Smooth muscle cell (in vitro differentiated cells): ENCODE results near the gene BPIFB2. TPM values are rescaled to one million over a fixed set of nuclear protein-coding genes. Genes with fewer than 3 reads are reported as not detected.

ENCODE experiments used
- DNase-seq: peaks from one replicate; lab custom pipeline; 2025; ENCODE audit not compliant: unreplicated experiment; lab: John Stamatoyannopoulos, UW
- H2AFZ ChIP-seq: fragments of 200-600 bp; sonication (generic); 2 replicates; pipeline ENCODE4 v1.6.0; 2016; ENCODE audit warnings: antibody characterized with exemption, low read depth, mild to moderate bottlenecking
- H3F3A ChIP-seq: fragments of 200-600 bp; sonication (generic); 2 replicates; pipeline ENCODE4 v1.6.0; 2017; ENCODE audit warnings: antibody characterized with exemption, low read depth
- H3K27ac ChIP-seq: fragments of 200-600 bp; sonication (generic); 2 replicates; pipeline ENCODE4 v1.5.1; 2016; ENCODE audit warnings: low read depth, mild to moderate bottlenecking
- H3K27me3 ChIP-seq: fragments of 200-600 bp; sonication (generic); 2 replicates; pipeline ENCODE4 v1.6.1; 2016; ENCODE audit warnings: low read depth, mild to moderate bottlenecking
- H3K36me3 ChIP-seq: fragments of 200-600 bp; sonication (generic); 2 replicates; pipeline ENCODE4 v1.5.1; 2016; ENCODE audit warnings: low read depth
- H3K4me1 ChIP-seq: fragments of 200-600 bp; sonication (generic); 2 replicates; pipeline ENCODE4 v1.5.1; 2016; ENCODE audit warnings: low read depth
- H3K4me2 ChIP-seq: fragments of 200-600 bp; sonication (generic); 2 replicates; pipeline ENCODE4 v1.6.0; 2016; ENCODE audit warnings: mild to moderate bottlenecking
- H3K4me3 ChIP-seq: fragments of 200-600 bp; sonication (generic); 2 replicates; pipeline ENCODE4 v1.5.1; 2016; ENCODE audit warnings: mild to moderate bottlenecking
- H3K79me2 ChIP-seq: fragments of 200-600 bp; sonication (generic); 2 replicates; pipeline ENCODE4 v1.6.0; 2016; ENCODE audit warnings: low read depth, mild to moderate bottlenecking
- H3K9ac ChIP-seq: fragments of 200-600 bp; sonication (generic); 2 replicates; pipeline ENCODE4 v1.6.0; 2016; ENCODE audit warnings: low read depth
- H3K9me3 ChIP-seq: fragments of 200-600 bp; sonication (generic); replicated peaks from 2 replicates; pipeline ENCODE4 v1.5.1; 2016; ENCODE audit warnings: low read depth
- H4K20me1 ChIP-seq: fragments of 200-600 bp; sonication (generic); 2 replicates; pipeline ENCODE4 v1.6.0; 2016; ENCODE audit warnings: low read depth
- CTCF ChIP-seq: fragments of 200-600 bp; sonication (generic); IDR thresholded peaks from 2 replicates; pipeline ENCODE4 v1.5.1; 2017; ENCODE audit warnings: borderline replicate concordance, mild to moderate bottlenecking, antibody characterized with exemption; ENCODE audit not compliant: insufficient read depth, poor library complexity, severe bottlenecking
- WGBS: methylation state at CpG from one replicate; pipeline ENCODE4 v1.1.7; 2016; ENCODE audit warnings: low lambda C conversion rate; 5-methylcytosine and 5-hydroxymethylcytosine counted together
- polyA plus RNA-seq: library from polyadenylated mRNA; unstranded; fragments of >200 nt; fragmentation: Nextera tagmentation; extraction: Ambion mirVana; gene quantifications from 2 replicates; pipeline ENCODE4 v1.2.1, GENCODE V29; 2016
- total RNA-seq: library from RNA; depleted of rRNA; stranded (reverse); fragments of >200 nt; gene quantifications from 2 replicates; pipeline ENCODE4 v1.2.3, GENCODE V29; 2014

The BPIFB2 gene
- total and polyA plus RNA-seq, 2 experiments from 2014 or later = not detected

- Histone ChIP-seq H3K4me1 (no peaks in the 10 kb centered on the region), H3K9me3 (no peaks in the 10 kb centered on the region), H3K27ac (no peak overlapping the region), H3K9ac (no peak overlapping the region), H3K36me3 (no peaks in the 10 kb centered on the region), H3K4me3 (no peak overlapping the region), H3K27me3 (no peaks in the 10 kb centered on the region), H3K4me2 (no peak overlapping the region), H3F3A (no peaks in the 10 kb centered on the region), H4K20me1 (no peaks in the 10 kb centered on the region), H2AFZ (no peak overlapping the region), H3K79me2 (no peaks in the 10 kb centered on the region)
- TF ChIP-seq CTCF = no peak
- no peak for DNase-seq
Measured at GRCh38 chr20:32995802-32996201, 11.7 kb upstream of the BPIFB2 start.

GRCh38 chr20:32997431-32997830 is 10.1 kb upstream of the BPIFB2 start:
- DNase-seq = no peak
- Histone ChIP-seq H3K9ac (no peak overlapping the region), H4K20me1 (no peaks in the 10 kb centered on the region), H3K27ac (no peak overlapping the region), H3K4me3 (no peak overlapping the region), H3F3A (no peaks in the 10 kb centered on the region), H3K79me2 (no peaks in the 10 kb centered on the region), H3K36me3 (no peaks in the 10 kb centered on the region), H3K4me1 (no peaks in the 10 kb centered on the region), H2AFZ (no peak overlapping the region), H3K4me2 (no peak overlapping the region), H3K27me3 (no peaks in the 10 kb centered on the region), H3K9me3 (no peaks in the 10 kb centered on the region)
- WGBS = 90% methylated on average over 2 of the region's 2 CpGs
- TF ChIP-seq CTCF = no peak

GRCh38 chr20:32999603-33000250 is 7.8 kb upstream of the BPIFB2 start:
- no peak for TF ChIP-seq CTCF
- Histone ChIP-seq H3K79me2 (no peaks in the 10 kb centered on the region), H3K36me3 (no peaks in the 10 kb centered on the region), H3K4me2 (no peak overlapping the region), H3K4me1 (no peaks in the 10 kb centered on the region), H3K27ac (no peak overlapping the region), H3K9ac (no peak overlapping the region), H3F3A (no peaks in the 10 kb centered on the region), H2AFZ (no peak overlapping the region), H3K4me3 (no peak overlapping the region), H3K27me3 (no peaks in the 10 kb centered on the region), H4K20me1 (no peaks in the 10 kb centered on the region), H3K9me3 (no peaks in the 10 kb centered on the region)
- DNase-seq = no peak
- WGBS = 88% methylated on average over 9 of the region's 9 CpGs

GRCh38 chr20:33000802-33001466 is 6.6 kb upstream of the BPIFB2 start:
- no peak for DNase-seq
- Histone ChIP-seq H3F3A (no peaks in the 10 kb centered on the region), H3K36me3 (no peaks in the 10 kb centered on the region), H3K27me3 (no peaks in the 10 kb centered on the region), H3K9ac (no peak overlapping the region), H2AFZ (no peak overlapping the region), H3K9me3 (no peaks in the 10 kb centered on the region), H3K27ac (no peak overlapping the region), H3K4me1 (no peaks in the 10 kb centered on the region), H3K79me2 (no peaks in the 10 kb centered on the region), H4K20me1 (no peaks in the 10 kb centered on the region), H3K4me3 (no peak overlapping the region), H3K4me2 (no peak overlapping the region)
- TF ChIP-seq CTCF = no peak
- 71% methylated on average over 9 of the region's 9 CpGs for WGBS
